OCI-LY7 (cell line): ENCODE data around the gene SLC25A38.

Source experiments
- CTCF ChIP-seq: fragments of 200-600 bp; sonication (generic); conservative IDR thresholded peaks from 2 replicates; pipeline ENCODE4 v1.5.1; 2014; ENCODE audit warnings: mild to moderate bottlenecking, antibody characterized with exemption, low read length, moderate library complexity, mixed read lengths
- EZH2phosphoT487 ChIP-seq: fragments of 200-600 bp; sonication (generic); IDR thresholded peaks from 2 replicates; pipeline ENCODE4 v1.6.1; 2018; ENCODE audit warnings: low read depth, borderline replicate concordance, mild to moderate bottlenecking, mixed run types, antibody characterized with exemption, low read length, moderate library complexity, mixed read lengths

- TF ChIP-seq CTCF (no peak), EZH2phosphoT487 (no peak)
These were observed 4.0 kb upstream of the SLC25A38 start for GRCh38 chr3:39378957-39379777.
